NCI-H748 (cell line): Measurements from ENCODE around the gene OR52K1.

Source experiments
- DNase-seq: peaks from one replicate; lab custom pipeline; 2025; ENCODE audit not compliant: unreplicated experiment; lab: John Stamatoyannopoulos, UW

Gene OR52K1

DNA sequence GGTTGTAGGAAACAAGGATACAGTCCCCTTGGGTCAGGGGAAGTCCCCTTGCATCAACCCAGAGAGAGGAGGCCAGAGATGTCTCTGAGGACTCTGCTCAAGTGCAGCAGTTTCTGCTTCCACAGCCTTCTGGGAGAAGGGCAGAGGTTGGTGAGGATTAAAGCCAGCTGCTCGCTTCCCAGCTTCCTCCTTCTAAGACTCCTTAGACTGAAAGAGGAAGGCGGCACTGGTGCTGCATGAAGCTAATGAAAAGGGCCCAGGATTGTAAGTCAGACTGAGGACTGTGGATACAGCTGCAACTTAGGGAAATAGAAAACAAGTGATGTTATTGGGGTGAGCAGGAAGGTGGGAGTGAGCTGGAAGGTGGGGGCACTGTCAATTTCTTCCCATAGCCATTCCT, at the start of gene OR52K1:
Gene OR52K1, plus strand, starts transcription at position 202 of the 400 bp plus-strand sequence. CDS start 6,255 bp downstream, outside the sequence.
- DNase-seq: no peak

DNA sequence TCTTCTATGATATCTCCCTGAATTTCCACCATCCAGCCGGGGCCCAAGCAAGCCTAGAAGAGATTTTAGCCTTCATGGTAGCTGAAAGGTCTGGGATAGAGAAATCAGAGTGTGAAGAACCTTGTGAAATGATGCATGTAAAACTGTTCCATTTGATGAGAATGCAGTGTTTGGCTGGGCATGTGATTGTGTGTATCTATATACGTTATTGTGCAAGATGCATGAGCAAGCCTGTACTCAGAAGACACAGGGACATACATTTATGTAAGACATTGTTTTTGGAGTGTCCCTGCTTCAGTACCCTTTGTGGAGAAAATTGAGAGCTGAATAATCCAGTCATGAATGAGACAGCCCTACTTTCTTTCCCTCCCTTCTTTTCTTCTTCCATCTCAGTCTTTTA, 48.6 kb upstream of the OR52K1 start:
- no peak for DNase-seq

DNA sequence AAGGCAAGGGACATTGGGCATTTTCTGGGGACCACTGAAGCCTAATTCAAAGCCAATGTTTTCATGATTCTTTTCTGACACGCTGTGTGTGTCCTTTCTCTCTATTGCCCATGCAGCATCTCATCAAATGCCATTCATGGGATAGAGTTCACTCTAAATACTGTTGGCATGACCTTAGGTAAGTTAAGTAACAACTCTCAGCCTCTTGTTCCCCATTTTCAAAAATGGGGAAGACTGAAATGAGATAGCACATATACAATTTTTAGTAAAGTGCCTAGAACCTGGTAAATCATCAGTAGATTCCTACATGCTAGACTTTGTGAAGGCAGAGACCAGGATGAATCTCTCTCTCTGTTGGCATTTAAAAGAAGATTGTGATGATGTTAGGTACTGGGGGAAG, 46.0 kb upstream of the OR52K1 start:
- DNase-seq: no peak

DNA sequence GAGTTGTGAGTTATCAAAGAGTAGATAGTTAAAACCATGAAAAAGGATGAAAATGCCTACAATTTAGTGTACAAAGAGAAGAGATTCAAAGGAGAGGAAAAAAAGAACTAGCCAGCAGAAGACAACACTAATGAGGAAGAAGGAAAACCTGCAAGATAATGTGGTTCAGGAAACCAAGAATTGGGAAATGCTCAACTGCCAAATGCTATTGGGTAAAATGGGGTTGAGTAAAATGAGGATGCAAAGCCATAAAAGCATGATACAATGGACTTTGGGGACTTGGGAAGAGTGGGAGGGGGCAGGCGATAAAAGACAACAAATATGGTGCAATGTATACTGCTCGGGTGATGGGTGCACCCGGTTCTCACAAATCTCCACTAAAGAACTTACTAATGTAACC, 40.9 kb upstream of the OR52K1 start:
- DNase-seq: no peak

DNA sequence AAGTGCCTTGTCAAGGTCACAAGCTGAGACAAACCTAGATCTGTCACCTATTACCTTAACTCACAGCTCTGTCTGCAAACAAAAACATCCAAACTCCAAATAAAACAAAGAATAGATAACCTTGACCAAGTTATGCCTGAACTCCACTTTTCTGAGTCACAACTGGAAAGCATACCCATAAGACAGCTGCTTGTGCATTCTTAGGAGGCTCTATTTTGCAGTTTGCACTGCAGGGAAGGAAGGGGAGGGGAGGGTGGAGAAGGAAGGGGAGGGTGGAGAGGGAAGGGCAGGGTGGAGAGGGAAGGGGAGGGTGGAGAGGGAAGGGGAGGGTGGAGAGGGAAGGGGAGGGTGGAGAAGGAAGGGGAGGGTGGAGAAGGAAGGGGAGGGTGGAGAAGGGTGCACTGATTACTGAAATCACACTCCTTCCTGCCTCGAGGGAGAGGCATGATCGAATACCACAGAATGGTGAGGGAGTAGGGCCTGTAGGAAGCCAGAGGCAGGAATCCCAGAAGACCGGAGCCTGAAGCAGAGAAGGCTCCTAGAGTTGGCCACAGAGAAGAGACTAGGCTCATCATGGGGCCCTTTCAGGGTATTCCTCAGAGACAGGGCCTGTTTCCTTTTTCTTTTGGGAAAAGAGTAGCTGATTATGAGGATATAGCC, 39.1 kb upstream of the OR52K1 start:
- DNase-seq: no peak

DNA sequence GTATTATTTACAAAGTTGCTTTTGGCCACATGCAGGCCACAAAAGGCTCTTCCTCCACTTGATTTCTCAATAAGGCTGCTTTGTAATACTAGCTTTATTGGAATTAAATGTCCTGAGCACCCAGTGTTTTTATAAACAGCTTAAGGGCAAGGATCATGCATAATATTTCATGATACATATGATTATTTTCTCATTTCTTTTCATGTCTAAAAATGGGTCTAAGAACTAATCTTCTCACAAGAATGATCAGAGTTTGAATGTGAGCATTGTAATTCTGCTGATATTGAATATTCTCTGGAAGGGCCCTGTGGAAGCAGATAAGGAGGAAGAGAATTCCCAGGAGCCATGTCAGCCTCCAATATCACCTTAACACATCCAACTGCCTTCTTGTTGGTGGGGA, 33.5 kb upstream of the OR52K1 start, which contains the start of gene OR52K2:
Gene OR52K2, plus strand, starts transcription at position 301 of the 400 bp plus-strand sequence. Its CDS starts 45 bp downstream, at position 346.
- DNase-seq: no peak

DNA sequence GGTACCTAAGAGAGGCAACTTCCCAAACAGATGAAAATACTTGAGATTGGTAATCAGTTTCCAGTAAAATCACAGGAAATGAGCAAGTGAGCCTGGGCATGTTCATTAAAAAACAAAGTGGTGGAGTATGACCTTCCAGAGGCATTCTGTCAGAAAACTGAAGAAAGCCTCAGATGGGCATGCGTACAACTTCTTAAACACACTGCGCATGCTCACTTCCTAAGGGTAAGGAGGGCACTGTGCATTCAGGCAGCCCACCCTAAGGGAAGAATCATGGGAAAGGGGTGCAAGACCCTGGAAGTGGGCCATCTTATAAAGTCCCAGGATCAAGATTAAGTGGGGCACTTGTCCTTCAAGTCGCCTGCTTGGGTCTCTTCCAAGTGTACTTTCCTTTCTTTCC, 29.3 kb upstream of the OR52K1 start:
- no peak for DNase-seq

DNA sequence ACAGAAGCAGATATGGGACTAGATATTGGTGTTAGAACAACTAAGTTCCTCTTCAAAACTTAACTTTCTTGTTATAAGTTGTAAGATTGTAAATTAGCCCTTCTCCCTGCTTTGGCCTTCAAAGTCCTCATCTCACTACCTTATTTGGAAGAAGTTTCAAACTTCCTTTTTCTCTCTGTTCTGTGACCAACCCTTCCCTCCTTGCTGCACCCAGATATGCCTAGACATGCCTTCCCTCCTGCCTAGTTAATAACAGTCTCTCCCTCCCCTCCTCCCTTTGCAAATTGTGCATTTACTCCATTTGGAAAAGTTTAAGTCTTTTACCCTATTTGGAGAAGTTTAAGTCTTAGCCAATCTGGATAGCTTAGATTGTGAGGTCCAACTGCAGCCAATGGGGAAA, 28.4 kb upstream of the OR52K1 start:
- DNase-seq: no peak

DNA sequence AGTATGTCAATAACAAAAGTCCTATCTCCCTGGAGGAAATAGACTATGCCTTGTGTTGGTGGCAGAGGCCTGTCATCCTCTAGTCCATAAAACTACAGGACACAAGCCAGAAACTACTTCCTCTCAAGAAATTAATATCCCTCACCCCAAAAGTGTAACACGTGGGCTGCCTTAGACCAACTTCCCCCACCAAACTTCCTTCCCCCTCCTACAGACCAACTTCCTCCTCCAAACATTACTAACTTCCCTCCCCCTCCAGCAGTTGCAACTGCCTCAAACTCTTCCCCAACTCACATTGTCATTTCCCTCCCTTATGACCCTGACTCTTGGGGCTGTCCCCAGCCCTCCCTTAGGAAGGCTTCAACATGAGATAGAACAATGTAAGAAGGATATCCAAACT, 27.0 kb upstream of the OR52K1 start:
- no peak for DNase-seq

DNA sequence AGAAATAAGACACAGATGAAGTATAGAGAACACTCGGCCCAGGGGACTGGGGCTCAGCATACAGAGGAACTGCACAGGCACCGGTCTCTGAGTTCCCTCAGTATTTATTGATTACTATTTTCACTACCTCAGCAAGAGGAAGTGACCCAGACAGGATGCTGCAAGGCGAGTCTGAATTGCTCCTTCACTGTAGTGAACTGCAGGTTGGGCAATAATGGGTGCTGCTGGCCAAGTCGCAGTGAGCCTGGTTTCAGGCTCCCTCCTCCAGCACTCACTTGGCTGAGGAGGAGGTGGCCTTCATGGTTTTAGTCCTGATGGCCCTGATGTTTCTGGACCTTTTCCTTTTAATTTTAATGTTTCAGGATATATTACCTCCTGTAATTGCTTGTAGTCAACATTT, 22.9 kb upstream of the OR52K1 start:
- DNase-seq: peak; percentile 8

DNA sequence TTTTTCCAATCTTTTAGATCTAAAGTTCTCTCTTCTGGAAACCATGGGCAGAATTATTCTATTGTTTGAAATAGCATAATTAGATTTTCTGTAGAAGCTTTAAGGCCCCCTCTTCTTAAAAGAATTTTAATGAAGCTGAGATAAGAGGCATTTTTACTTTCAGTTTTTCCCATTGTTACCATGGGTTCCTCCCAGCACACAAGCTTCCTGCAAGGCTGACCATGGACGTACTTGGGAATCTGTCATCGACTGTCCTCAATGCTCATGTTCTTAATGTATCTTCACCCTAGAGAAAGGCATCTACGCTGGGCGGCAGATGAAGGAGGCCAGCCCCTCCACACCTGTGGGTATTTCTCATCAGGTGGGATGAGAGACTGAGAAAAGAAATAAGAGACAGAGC, 22.3 kb upstream of the OR52K1 start:
- DNase-seq: no peak

DNA sequence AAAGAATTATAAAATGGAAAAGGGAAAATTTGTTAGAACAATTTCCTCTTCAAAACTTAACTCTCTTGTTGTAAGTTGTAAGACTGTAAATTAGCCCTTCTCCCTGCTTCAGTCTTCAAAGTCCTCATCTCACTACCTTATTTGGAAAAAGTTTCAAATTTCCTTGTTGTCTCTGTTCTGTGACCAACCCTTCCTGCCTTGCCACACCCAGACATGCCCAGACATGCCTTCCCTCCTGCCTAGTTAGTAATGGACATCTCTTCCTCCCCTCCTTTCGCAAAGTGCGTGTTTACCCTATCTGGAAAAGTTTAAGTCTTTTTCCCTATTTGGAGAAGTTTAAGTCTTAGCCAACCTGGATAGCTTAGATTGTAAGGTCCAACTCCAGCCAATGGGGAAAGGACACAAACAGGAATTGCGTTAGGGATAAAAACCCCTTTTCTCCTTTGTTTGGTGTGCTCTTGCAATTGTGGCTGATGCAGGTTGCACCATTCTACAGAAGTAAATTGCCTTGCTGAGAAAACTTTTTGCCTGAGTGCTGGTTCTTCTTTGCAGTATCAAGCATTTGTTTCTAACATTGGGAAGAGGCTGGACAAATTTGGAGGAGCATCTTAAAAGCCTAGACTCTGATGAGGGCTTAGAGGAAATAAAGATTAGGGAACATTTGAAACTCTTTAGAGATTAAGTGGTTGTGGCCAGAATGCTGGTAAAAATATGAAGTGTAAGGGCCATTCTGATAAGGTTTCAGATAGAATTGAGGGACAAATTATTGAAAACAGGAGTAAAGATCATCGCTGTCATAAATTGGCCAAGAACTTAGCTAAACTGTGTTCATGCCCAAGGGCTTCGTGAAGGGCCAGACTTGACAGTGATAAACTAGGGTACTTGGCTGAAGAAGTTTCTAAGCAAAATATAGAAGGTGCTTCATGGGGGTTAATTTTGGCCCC, 18.0 kb upstream of the OR52K1 start:
- DNase-seq: peak; percentile 69

DNA sequence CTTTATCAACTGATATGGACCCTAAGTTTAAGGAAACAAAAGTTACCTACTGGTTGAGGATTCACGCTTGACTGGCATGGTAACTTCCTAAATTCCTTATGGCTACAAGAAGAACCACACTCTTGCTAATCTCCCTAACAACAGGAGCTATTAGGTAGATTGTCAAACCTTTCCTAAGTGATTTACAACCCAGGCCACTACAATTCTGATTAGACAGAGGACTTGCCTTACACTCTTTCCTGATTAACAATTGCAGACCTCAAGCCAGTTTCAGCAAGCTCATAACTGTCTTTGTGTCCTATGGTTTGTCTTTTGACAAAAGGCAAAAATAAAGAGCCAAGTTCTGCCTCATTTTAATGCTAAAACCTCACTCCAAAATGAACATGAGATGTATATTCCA, 17.0 kb upstream of the OR52K1 start:
- DNase-seq: no peak

DNA sequence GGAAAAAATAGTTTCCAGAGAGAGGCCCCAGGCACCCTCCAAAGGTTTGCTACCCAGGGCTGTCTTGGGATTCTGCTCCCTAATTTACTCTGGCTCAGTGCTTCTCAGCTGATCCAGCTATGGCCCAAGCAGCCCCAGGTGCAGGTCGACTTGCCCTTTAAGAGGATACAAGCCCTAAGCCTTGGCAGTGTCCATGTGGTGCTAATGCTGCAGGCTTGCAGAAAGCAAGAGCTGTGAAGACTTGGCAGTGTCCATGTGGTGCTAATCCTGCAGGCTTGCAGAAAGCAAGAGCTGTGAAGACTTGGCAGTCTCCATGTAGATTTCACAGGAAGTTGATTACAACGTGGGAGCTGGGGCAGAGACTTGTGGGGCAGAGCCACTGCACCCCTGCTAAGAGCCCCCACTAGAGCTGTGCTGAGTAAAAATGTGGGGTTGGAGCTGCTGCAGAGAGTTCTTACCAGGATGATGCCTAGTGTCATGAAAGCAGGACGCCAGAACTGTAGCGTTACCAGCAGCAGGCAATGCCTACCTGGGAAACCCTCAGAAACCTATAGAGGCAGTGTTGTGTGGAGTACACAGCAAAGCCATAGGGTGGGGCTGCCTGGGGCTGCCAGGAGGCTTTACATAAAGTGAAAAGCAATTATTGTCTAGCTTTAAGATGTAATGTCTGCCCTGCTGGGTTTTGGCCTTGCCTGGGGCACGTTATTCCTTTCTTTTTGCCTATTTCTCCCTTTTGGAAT, 16.1 kb upstream of the OR52K1 start:
- DNase-seq: no peak

DNA sequence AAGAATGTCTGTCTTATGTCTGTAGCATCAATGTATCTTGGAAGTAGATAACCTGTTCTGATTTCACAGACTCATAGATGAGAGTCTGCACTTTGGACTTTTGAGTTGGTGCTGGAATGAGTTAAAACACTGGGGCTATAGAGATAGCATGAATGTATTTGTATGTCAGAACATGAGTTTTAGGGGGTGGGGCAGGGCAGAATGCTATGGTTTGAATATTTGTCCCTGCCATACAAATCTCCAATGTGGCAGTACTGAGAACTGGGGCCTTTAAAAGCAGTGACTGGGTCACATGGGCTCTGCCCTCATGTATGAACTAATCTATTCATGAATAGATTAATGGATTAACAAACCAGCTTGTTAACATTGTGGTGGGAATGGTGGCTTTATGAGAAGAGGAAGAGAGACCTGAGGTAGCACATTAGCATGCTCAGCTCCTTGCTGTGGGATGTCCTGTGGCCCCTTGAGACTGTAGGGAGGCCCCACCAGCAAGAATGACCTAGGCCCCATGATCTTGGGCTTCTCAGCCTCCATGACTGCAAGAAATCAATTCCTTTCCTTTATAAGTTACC, 15.5 kb upstream of the OR52K1 start:
- no peak for DNase-seq

DNA sequence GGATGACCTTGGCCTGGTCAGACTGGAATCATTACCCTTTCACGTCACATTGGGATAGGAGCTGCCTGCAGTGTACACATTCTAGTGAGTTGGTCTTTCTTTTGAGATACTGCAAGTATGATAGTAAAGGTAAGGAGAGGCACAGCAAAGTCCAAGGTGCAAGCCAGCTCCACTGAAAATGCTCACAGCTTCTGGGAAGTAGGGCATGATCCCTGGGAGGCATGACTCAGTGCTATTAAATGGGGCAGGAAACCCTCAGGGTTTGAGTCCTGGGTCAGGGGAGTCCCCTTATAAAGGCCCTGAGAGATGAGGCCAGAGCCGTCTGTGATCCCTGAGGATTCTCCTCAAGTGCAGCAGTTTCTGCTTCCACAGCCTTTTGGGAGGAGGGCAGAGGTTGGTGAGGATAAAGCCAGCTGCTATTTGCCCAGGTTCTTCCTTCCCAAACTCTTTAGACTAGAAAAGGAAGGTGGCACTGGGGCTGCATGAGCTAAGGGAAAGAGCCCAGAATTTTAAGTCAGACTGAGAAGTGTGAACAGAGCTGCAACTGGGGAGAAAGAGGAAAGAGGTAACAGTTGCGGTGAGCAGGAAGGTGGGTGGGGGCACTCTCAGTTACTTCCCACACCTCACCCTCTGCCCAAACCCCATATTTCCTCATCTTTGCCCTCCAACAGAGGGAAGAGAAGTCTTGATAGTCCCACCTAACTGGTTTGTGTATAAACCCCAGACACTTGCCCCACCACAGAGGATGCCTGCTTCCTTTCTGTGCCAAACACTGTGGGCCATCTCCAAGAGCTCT, 14.4 kb upstream of the OR52K1 start:
- DNase-seq: no peak

DNA sequence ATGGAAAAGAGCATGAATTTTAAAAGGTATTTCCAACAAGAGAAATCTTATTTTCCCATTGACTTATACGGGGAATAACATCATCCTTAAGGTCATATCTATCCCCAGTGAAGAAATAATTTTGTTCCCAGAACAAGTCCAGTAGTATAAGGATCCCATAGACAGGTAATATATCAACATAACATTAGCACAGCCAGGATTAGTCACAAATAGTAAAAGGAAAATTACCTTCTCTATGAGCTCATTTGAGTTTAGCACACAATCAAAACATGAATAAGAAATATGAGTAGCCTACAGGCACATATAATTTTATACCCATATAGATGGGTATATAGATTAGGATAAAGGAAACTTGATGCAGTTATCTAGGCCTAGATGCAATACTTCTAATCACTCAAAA, 2.8 kb upstream of the OR52K1 start:
- DNase-seq: no peak

DNA sequence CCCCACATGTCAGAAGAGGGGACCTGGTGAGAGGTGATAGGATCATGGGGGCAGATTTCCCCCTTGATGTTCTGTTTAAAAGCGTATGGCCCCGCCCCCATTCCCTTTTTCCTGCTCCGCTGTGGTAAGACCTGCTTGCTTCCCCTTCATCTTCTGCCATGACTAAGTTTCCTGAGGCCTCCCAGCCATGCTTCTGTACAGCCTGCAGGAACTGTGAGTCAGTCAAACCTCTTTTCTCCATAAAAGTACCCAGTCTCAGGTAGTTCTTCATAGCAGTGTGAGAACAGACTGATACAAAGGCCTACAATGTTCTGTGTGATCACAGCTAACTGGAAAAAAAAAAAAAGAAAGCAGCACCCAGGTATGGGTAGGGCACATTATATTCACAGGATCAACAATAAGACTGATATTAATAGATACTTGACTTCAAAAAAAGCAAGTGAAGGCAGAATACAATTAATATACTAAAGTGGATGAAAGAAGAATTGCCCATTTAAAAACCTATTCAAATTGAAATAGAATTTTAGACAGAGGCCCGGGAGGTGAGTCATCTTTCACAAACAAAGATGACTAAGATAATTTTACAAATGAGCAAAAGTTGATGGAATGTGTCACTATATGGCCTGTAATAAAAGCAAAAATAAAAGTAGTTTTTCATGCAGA, 1.7 kb upstream of the OR52K1 start:
- DNase-seq: no peak

DNA sequence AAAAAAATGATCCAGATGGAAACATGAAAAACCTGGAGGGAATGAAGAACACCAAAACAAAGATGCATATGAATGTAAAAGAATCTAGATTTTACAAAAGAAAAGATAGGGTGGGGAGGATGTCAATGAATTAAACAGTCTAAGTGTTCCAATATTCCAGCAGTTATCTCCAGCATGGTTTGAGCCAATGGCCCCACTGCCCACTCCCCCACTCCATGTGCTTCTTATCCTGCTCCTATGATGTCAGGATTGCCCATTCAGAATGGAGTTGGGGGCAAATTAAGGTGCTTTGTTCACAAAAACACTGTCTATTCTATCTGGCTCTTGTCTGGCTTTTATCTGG, 1.2 kb upstream of the OR52K1 start:
- no peak for DNase-seq

DNA sequence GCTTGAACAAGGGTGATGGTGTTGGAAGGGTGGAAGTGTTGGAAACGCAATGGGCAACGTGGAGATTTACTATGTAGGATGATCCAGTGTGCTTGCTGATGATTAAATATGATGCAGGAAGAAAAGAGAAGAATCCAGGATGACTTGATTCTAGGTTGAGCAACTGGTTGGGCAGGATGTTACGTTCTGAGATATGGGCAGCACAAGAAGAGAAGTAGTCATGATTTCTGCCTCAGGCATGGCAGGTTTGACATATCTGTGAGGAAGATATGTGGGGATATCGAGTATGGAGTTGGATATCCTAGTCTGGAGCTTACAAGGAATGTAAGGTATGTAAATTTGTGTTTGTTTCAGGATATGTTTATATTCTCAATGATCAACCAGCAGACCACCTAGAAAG, 1.9 kb downstream of the OR52K1 start:
- DNase-seq: no peak
